ENCODE results near the gene GNAS.
"Not testable (repeated sequence)": the region's sequence is repeated elsewhere in the genome, so short reads cannot be mapped to it uniquely, and the experiment has no call there.

Gene GNAS

GRCh38 chr20:58944610-58945009, 92.1 kb downstream of the GNAS start:
- ChIA-PET POLR2A (no interaction called here), CTCF (no interaction called here)
- DNase-seq (ENCODE audit: low read depth, low spot score) = no peak
- no peak overlapping the region for H3K4me3 ChIP-seq (ENCODE audit: low read depth, low read length)
- TF ChIP-seq CTCF (IDR thresholded peaks at IDR 0.05; ENCODE audit: insufficient read depth, low read length, missing control alignments) = no peak

GRCh38 chr20:58945965-58946631, 93.6 kb downstream of the GNAS start:
- no peak for TF ChIP-seq CTCF (IDR thresholded peaks at IDR 0.05; ENCODE audit: insufficient read depth, low read length, missing control alignments)
- no peak for DNase-seq (ENCODE audit: low read depth, low spot score)
- no peak overlapping the region for H3K4me3 ChIP-seq (ENCODE audit: low read depth, low read length)
- POLR2A ChIA-PET = no interaction called here
- CTCF ChIA-PET = no interaction called here

- POLR2A ChIA-PET; CTCF ChIA-PET; DNase-seq (ENCODE audit: low read depth, low spot score); H3K4me3 ChIP-seq (ENCODE audit: low read depth, low read length): not testable (repeated sequence)
Measured at GRCh38 chr20:58947797-58948388, 95.4 kb downstream of the GNAS start.

GRCh38 chr20:58950603-58951002, 98.1 kb downstream of the GNAS start:
- DNase-seq (ENCODE audit: low read depth, low spot score) = no peak
- POLR2A ChIA-PET = no interaction called here
- H3K4me3 ChIP-seq (ENCODE audit: low read depth, low read length) = no peak overlapping the region
- CTCF ChIA-PET = no interaction called here
- TF ChIP-seq CTCF (IDR thresholded peaks at IDR 0.05; ENCODE audit: insufficient read depth, low read length, missing control alignments) = no peak

- ChIA-PET CTCF (no interaction called here), POLR2A (no interaction called here)
- no peak for TF ChIP-seq CTCF (IDR thresholded peaks at IDR 0.05; ENCODE audit: insufficient read depth, low read length, missing control alignments)
- no peak overlapping the region for H3K4me3 ChIP-seq (ENCODE audit: low read depth, low read length)
- DNase-seq (ENCODE audit: low read depth, low spot score) = no peak
Measured at GRCh38 chr20:58953050-58953449, 100.5 kb downstream of the GNAS start.

- ChIA-PET CTCF (no interaction called here), POLR2A (interaction anchor here (0.6 kb wide), 1 partner anchor 608 kb away, joined by 3 read pairs; no protein-coding TSS in a partner anchor)
- no peak for TF ChIP-seq CTCF (IDR thresholded peaks at IDR 0.05; ENCODE audit: insufficient read depth, low read length, missing control alignments)
- no peak overlapping the region for H3K4me3 ChIP-seq (ENCODE audit: low read depth, low read length)
- DNase-seq (ENCODE audit: low read depth, low spot score) = no peak
Measured at GRCh38 chr20:58956078-58956477, 103.6 kb downstream of the GNAS start.

GRCh38 chr20:58959652-58960051, 107.1 kb downstream of the GNAS start:
- H3K4me3 ChIP-seq (ENCODE audit: low read depth, low read length) = no peak overlapping the region
- TF ChIP-seq CTCF (IDR thresholded peaks at IDR 0.05; ENCODE audit: insufficient read depth, low read length, missing control alignments) = no peak
- DNase-seq (ENCODE audit: low read depth, low spot score) = no peak
- ChIA-PET CTCF (no interaction called here), POLR2A (no interaction called here)
